HepG2 (cell line): Measurements from ENCODE around the gene AUTS2. TPM values are rescaled to one million over a fixed set of nuclear protein-coding genes. Genes with fewer than 3 reads are reported as not detected.

Experiments used
- ATAC-seq: fragments of 200-7000 bp; cut with Tn5 transposase; 3 replicates; pipeline ENCODE4 v1.9.1; 2020; ENCODE audit warnings: mild to moderate bottlenecking, moderate library complexity
- BruUV-seq: library from RNA; stranded (reverse); fragments of 400-500 nt; replicated peaks from 2 replicates; lab custom pipeline; 2021; lab: Mats Ljungman, UMichigan
- CTCF ChIA-PET: fragments of 300-600 bp; formaldehyde crosslinking; extraction: SDS; loops from one replicate; lab custom pipeline; 2021; ENCODE audit warnings: low total read pairs, inconsistent platforms, low intra/inter-chr PET ratio; lab: Yijun Ruan, JAX
- POLR2A ChIA-PET: fragments of 350-600 bp; sonication (Branson Sonifier 250); formaldehyde crosslinking; loops from one replicate; lab custom pipeline; 2020; ENCODE audit warnings: antibody characterized with exemption, inconsistent platforms; lab: Yijun Ruan, JAX
- DNase-seq: peaks from one replicate; pipeline ENCODE4 v3.0.0-alpha.2; 2015; ENCODE audit warnings: low spot score
- FAIRE-seq: peaks from 3 replicates; lab custom pipeline; 2011; peaks lifted over from hg19 to GRCh38; lab: Jason Lieb, UNC
- H2AFZ ChIP-seq: one replicate; pipeline ENCODE4 v1.6.1; 2011; ENCODE audit warnings: low read length, inconsistent platforms
- H3K27ac ChIP-seq: fragments of 300-600 bp; 3 replicates; pipeline ENCODE4 v1.8.0; 2011; ENCODE audit warnings: mixed run types, mild to moderate bottlenecking, mixed read lengths, low read length, inconsistent platforms; ENCODE audit not compliant: insufficient read depth; ENCODE audit errors: extremely low read length
- H3K27me3 ChIP-seq, 2 experiments: fragments of 200-600 bp in 1 of 2; 2 replicates in 1 of 2; 3 replicates in 1 of 2; pipeline versions ENCODE4 v1.6.0 to v1.8.0; 2011; ENCODE audit warnings: low read length in 2 of 2, mild to moderate bottlenecking in 2 of 2, moderate library complexity in 2 of 2, inconsistent platforms in 1 of 2; ENCODE audit not compliant: insufficient read depth in 2 of 2, control insufficient read depth in 1 of 2
- H3K36me3 ChIP-seq, 2 experiments: fragments of 200-600 bp in 1 of 2; replicated peaks in 1 of 2; 2 replicates in 1 of 2; 3 replicates in 1 of 2; pipeline versions ENCODE4 v1.5.1 to v1.8.0; 2011; ENCODE audit warnings: low read length in 2 of 2, inconsistent platforms in 1 of 2; ENCODE audit not compliant: insufficient read depth in 2 of 2, control insufficient read depth in 1 of 2
- H3K4me1 ChIP-seq: 2 replicates; pipeline ENCODE4 v1.5.1; 2012; ENCODE audit warnings: low read length, inconsistent platforms; ENCODE audit not compliant: insufficient read depth
- H3K4me2 ChIP-seq: 2 replicates; pipeline ENCODE4 v1.6.0; 2011; ENCODE audit warnings: low read depth, low read length, inconsistent platforms
- H3K4me3 ChIP-seq, 3 experiments: fragments of 200-600 bp in 1 of 3; sonication (generic), shearing (Covaris generic) in 1 of 3; replicated peaks in 1 of 3; 2 replicates each; pipeline ENCODE4 v1.5.1; 2011 to 2016; ENCODE audit warnings: low read length in 3 of 3, inconsistent platforms in 2 of 3, low read depth in 2 of 3, mild to moderate bottlenecking in 2 of 3, control low read depth in 1 of 3, mixed read lengths in 1 of 3; ENCODE audit not compliant: insufficient read depth in 1 of 3
- H3K79me2 ChIP-seq: one replicate; pipeline ENCODE4 v1.6.1; 2011; ENCODE audit warnings: low read length, inconsistent platforms; ENCODE audit not compliant: insufficient read depth
- H3K9ac ChIP-seq: 2 replicates; pipeline ENCODE4 v1.6.0; 2011; ENCODE audit warnings: mild to moderate bottlenecking, low read depth, low read length, inconsistent platforms; ENCODE audit not compliant: insufficient read depth
- H3K9me3 ChIP-seq: 2 replicates; pipeline ENCODE4 v1.5.1; 2012; ENCODE audit warnings: mild to moderate bottlenecking, low read length
- H4K20me1 ChIP-seq: 2 replicates; pipeline ENCODE4 v1.6.0; 2011; ENCODE audit warnings: inconsistent platforms, mild to moderate bottlenecking, low read length, moderate library complexity; ENCODE audit not compliant: insufficient read depth
- ATRX ChIP-seq: sonication (generic); formaldehyde crosslinking; IDR thresholded peaks from 2 replicates; pipeline ENCODE4 v1.4.0; 2020; ENCODE audit warnings: missing genetic modification reagents, borderline replicate concordance
- NR2F1 ChIP-seq, 2 experiments: fragments of 450-650 bp in 1 of 2; formaldehyde crosslinking in 1 of 2; IDR thresholded peaks; 2 replicates each; pipeline versions ENCODE4 v1.5.0 to v1.6.1; 2016 to 2020; ENCODE audit warnings: mild to moderate bottlenecking in 1 of 2, missing compliant biosample characterization in 1 of 2, missing genetic modification reagents in 1 of 2, moderate library complexity in 1 of 2
- SETDB1 ChIP-seq: sonication (generic); formaldehyde crosslinking; IDR thresholded peaks from 2 replicates; pipeline ENCODE4 v1.5.1; 2020; ENCODE audit warnings: missing genetic modification reagents, mild to moderate bottlenecking, borderline replicate concordance
- SOX6 ChIP-seq, 2 experiments: fragments of 450-650 bp in 1 of 2; sonication (generic) in 1 of 2; formaldehyde crosslinking in 1 of 2; IDR thresholded peaks; 2 replicates each; pipeline versions ENCODE4 v1.4.0 to v1.6.1; 2017 to 2020; ENCODE audit warnings: antibody characterized with exemption in 1 of 2, mild to moderate bottlenecking in 1 of 2, missing genetic modification reagents in 1 of 2
- SP2 ChIP-seq: sonication (generic); formaldehyde crosslinking; IDR thresholded peaks from 2 replicates; pipeline ENCODE4 v1.5.1; 2020; ENCODE audit warnings: mild to moderate bottlenecking, missing genetic modification reagents
- SRSF4 ChIP-seq: fragments of 200-400 bp; formaldehyde crosslinking; IDR thresholded peaks from one replicate; pipeline ENCODE4 v1.6.1; 2018; ENCODE audit warnings: mild to moderate bottlenecking, low read depth, low read length, moderate library complexity; ENCODE audit not compliant: poor library complexity, severe bottlenecking
- STAT5B ChIP-seq: sonication (generic); formaldehyde crosslinking; IDR thresholded peaks from 2 replicates; pipeline ENCODE4 v1.4.0; 2020; ENCODE audit warnings: missing genetic modification reagents
- ZNF382 ChIP-seq: sonication (generic); formaldehyde crosslinking; IDR thresholded peaks from 2 replicates; pipeline ENCODE4 v1.5.0; 2020; ENCODE audit warnings: missing genetic modification reagents, mild to moderate bottlenecking, borderline replicate concordance
- ZNF83 ChIP-seq: sonication (generic); formaldehyde crosslinking; IDR thresholded peaks from 2 replicates; pipeline ENCODE4 v1.4.0; 2020; ENCODE audit warnings: missing genetic modification reagents, mild to moderate bottlenecking, borderline replicate concordance
- ZSCAN9 ChIP-seq: IDR thresholded peaks from 2 replicates; pipeline ENCODE4 v1.6.1; 2016; ENCODE audit warnings: borderline replicate concordance
- WGBS: methylation state at CpG from one replicate; pipeline ENCODE4 v1.1.6; 2017; ENCODE audit warnings: low lambda C conversion rate; 5-methylcytosine and 5-hydroxymethylcytosine counted together
- in situ Hi-C: cut with HindIII; loops from 2 replicates; pipeline ENCODE4 v1.10.0; 2017; ENCODE audit warnings: low pct_unique_long_range_greater_than_20kb; ENCODE audit not compliant: extremely low pct_ligation_motif_present
- intact Hi-C: fragments of 100-400 bp; cut with micrococcal nuclease; formaldehyde crosslinking; loops from one replicate; pipeline ENCODE4 v1.10.0; 2022; ENCODE audit not compliant: unreplicated experiment
- polyA plus RNA-seq, 8 experiments: library from polyadenylated mRNA; depleted of rRNA in 3 of 8; stranded (reverse) in 7 of 8; unstranded in 1 of 8; fragments of >200 nt; fragmentation: Illumina TruSeq in 4 of 8; extraction: Trizol in 4 of 8; gene quantifications; 2 replicates each; pipeline versions ENCODE4 v1.2.1 to v1.2.3, GENCODE V29; 2011 to 2016; ENCODE audit warnings: low read depth in 4 of 8, missing spikeins in 1 of 8, mixed read lengths in 1 of 8; ENCODE audit not compliant: insufficient read depth in 1 of 8
- total RNA-seq, 5 experiments: library from RNA; depleted of rRNA; stranded (reverse); fragments of >200 nt; fragmentation: Illumina TruSeq; extraction: Trizol; gene quantifications; 2 replicates each; pipeline ENCODE4 v1.2.3, GENCODE V29; 2016; ENCODE audit warnings: low read depth in 1 of 5
- TF ChIP-seq, protein P1 (sequence below): sonication (generic); formaldehyde crosslinking; IDR thresholded peaks from 2 replicates; pipeline ENCODE4 v1.5.1; 2020; ENCODE audit warnings: missing genetic modification reagents, mild to moderate bottlenecking, borderline replicate concordance
- TF ChIP-seq, protein P2 (sequence below): sonication (generic); formaldehyde crosslinking; IDR thresholded peaks from 2 replicates; pipeline ENCODE4 v1.5.0; 2020; ENCODE audit warnings: missing genetic modification reagents
- TF ChIP-seq, protein P3 (sequence below): IDR thresholded peaks from 2 replicates; pipeline ENCODE4 v1.6.1; 2016; ENCODE audit warnings: mild to moderate bottlenecking
- TF ChIP-seq, protein P4 (sequence below): sonication (generic); formaldehyde crosslinking; IDR thresholded peaks from 2 replicates; pipeline ENCODE4 v1.9.0; 2022; ENCODE audit warnings: low read depth, missing genetic modification reagents
- TF ChIP-seq, protein P5 (sequence below): sonication (generic); formaldehyde crosslinking; IDR thresholded peaks from 2 replicates; pipeline ENCODE4 v1.5.0; 2020; ENCODE audit warnings: mild to moderate bottlenecking, missing genetic modification reagents
- TF ChIP-seq, protein P6 (sequence below): sonication (generic); formaldehyde crosslinking; IDR thresholded peaks from 2 replicates; pipeline ENCODE4 v1.4.0; 2020; ENCODE audit warnings: missing genetic modification reagents

Gene AUTS2
- total and polyA plus RNA-seq, 2 of the 13 experiments (the other 11 are each of a cell fraction or from before 2014, with no cell fraction given), result 0.38 TPM; not detected in 1

DNA sequence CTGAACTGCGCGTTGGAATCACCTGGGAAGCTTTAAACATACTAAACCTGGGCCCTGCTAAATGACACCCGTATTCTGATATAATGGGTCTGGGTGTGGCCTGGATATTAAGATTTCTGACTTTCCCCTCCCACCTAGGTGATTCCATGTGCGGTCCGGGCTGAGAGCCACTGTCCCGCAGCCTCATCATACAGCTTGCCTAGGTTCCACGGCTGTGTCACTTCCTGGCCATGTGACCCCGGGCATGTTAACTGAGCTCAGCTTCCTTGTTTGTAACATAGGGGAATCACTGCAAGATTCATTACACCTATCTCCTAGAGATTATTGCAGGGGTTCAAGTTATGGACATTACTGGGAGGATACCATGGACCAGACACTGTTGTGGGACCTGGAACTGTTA, 1061.0 kb downstream of the AUTS2 start:
- ChIA-PET CTCF (no interaction called here), POLR2A (no interaction called here)
- intact Hi-C loops (no loop called here), in situ Hi-C loops (no loop called here)
- Histone ChIP-seq H3K27ac (no peak overlapping the region), H3K36me3 (no peaks in the 10 kb centered on the region), H3K79me2 (no peaks in the 10 kb centered on the region), H3K27me3 (peaks cover 0 to 11% of the 10 kb centered on the region in 2 experiments; a peak in 1 of 5 replicates), H3K4me1 (no peaks in the 10 kb centered on the region), H3K9me3 (no peaks in the 10 kb centered on the region), H2AFZ (no peak overlapping the region), H4K20me1 (no peaks in the 10 kb centered on the region), H3K4me3 (no peak overlapping the region), H3K4me2 (no peak overlapping the region), H3K9ac (no peak overlapping the region)
- no TSS peak for BruUV-seq
- WGBS, result 66% methylated on average over 6 of the region's 8 CpGs
- FAIRE-seq, result no peak
- ATAC-seq, result no peak
- DNase-seq, result no peak
- TF ChIP-seq, protein P1, sequence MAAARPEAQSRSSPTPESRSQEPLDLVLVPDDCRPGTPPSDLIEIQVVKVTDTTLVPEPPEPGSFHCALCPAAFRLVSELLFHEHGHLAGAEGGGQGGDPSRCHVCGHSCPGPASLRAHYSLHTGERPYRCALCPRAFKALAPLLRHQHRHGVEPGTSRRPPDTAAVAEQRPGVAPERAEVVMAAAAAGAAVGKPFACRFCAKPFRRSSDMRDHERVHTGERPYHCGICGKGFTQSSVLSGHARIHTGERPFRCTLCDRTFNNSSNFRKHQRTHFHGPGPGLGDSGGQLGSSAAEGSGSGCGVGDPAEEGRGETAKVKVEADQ, result no peak
- TF ChIP-seq, protein P2, sequence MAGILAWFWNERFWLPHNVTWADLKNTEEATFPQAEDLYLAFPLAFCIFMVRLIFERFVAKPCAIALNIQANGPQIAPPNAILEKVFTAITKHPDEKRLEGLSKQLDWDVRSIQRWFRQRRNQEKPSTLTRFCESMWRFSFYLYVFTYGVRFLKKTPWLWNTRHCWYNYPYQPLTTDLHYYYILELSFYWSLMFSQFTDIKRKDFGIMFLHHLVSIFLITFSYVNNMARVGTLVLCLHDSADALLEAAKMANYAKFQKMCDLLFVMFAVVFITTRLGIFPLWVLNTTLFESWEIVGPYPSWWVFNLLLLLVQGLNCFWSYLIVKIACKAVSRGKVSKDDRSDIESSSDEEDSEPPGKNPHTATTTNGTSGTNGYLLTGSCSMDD, result no peak
- TF ChIP-seq, protein P3, sequence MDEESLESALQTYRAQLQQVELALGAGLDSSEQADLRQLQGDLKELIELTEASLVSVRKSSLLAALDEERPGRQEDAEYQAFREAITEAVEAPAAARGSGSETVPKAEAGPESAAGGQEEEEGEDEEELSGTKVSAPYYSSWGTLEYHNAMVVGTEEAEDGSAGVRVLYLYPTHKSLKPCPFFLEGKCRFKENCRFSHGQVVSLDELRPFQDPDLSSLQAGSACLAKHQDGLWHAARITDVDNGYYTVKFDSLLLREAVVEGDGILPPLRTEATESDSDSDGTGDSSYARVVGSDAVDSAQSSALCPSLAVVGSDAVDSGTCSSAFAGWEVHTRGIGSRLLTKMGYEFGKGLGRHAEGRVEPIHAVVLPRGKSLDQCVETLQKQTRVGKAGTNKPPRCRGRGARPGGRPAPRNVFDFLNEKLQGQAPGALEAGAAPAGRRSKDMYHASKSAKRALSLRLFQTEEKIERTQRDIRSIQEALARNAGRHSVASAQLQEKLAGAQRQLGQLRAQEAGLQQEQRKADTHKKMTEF, result no peak
- TF ChIP-seq STAT5B (CRISPR knock-in tag), result no peak
- no peak for TF ChIP-seq SP2
- TF ChIP-seq SOX6 (IDR thresholded peaks at IDR 0.05), result no peak
- TF ChIP-seq SOX6 (CRISPR knock-in tag; IDR thresholded peaks at IDR 0.05), result no peak
- no peak for TF ChIP-seq ZNF382
- no peak for TF ChIP-seq ZNF83 (CRISPR knock-in tag)
- TF ChIP-seq, protein P4, sequence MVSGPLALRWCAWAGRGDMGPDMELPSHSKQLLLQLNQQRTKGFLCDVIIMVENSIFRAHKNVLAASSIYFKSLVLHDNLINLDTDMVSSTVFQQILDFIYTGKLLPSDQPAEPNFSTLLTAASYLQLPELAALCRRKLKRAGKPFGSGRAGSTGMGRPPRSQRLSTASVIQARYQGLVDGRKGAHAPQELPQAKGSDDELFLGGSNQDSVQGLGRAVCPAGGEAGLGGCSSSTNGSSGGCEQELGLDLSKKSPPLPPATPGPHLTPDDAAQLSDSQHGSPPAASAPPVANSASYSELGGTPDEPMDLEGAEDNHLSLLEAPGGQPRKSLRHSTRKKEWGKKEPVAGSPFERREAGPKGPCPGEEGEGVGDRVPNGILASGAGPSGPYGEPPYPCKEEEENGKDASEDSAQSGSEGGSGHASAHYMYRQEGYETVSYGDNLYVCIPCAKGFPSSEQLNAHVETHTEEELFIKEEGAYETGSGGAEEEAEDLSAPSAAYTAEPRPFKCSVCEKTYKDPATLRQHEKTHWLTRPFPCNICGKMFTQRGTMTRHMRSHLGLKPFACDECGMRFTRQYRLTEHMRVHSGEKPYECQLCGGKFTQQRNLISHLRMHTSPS (CRISPR knock-in tag), result no peak
- TF ChIP-seq, protein P5, sequence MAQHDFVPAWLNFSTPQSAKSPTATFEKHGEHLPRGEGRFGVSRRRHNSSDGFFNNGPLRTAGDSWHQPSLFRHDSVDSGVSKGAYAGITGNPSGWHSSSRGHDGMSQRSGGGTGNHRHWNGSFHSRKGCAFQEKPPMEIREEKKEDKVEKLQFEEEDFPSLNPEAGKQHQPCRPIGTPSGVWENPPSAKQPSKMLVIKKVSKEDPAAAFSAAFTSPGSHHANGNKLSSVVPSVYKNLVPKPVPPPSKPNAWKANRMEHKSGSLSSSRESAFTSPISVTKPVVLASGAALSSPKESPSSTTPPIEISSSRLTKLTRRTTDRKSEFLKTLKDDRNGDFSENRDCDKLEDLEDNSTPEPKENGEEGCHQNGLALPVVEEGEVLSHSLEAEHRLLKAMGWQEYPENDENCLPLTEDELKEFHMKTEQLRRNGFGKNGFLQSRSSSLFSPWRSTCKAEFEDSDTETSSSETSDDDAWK (CRISPR knock-in tag), result no peak
- TF ChIP-seq ATRX (CRISPR knock-in tag), result no peak
- TF ChIP-seq ZSCAN9 (CRISPR knock-in tag), result no peak
- TF ChIP-seq NR2F1 (CRISPR knock-in tag; IDR thresholded peaks at IDR 0.05), result no peak
- TF ChIP-seq, protein P6, sequence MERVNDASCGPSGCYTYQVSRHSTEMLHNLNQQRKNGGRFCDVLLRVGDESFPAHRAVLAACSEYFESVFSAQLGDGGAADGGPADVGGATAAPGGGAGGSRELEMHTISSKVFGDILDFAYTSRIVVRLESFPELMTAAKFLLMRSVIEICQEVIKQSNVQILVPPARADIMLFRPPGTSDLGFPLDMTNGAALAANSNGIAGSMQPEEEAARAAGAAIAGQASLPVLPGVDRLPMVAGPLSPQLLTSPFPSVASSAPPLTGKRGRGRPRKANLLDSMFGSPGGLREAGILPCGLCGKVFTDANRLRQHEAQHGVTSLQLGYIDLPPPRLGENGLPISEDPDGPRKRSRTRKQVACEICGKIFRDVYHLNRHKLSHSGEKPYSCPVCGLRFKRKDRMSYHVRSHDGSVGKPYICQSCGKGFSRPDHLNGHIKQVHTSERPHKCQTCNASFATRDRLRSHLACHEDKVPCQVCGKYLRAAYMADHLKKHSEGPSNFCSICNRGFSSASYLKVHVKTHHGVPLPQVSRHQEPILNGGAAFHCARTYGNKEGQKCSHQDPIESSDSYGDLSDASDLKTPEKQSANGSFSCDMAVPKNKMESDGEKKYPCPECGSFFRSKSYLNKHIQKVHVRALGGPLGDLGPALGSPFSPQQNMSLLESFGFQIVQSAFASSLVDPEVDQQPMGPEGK (CRISPR knock-in tag), result no peak
- TF ChIP-seq SRSF4, result no peak
- no peak for TF ChIP-seq SETDB1 (CRISPR knock-in tag)
